DMS53 treated with DMSO at 0.1 percent for 48 hours (cell line): Measurements from ENCODE around the gene CERS6.

ENCODE experiments used
- DNase-seq: peaks from one replicate; lab custom pipeline; 2025; ENCODE audit not compliant: unreplicated experiment; lab: John Stamatoyannopoulos, UW

CERS6 gene

GRCh38 chr2:168722592-168722991 lies 266.5 kb downstream of the CERS6 start:
- no peak for DNase-seq

GRCh38 chr2:168723275-168723899 lies 267.3 kb downstream of the CERS6 start:
- DNase-seq, result no peak

GRCh38 chr2:168726375-168726774 lies 270.3 kb downstream of the CERS6 start:
- DNase-seq, result no peak

GRCh38 chr2:168727904-168728470 lies 271.9 kb downstream of the CERS6 start:
- no peak for DNase-seq

- no peak for DNase-seq
Measured at GRCh38 chr2:168729455-168729854, 273.4 kb downstream of the CERS6 start.

- no peak for DNase-seq
Measured at GRCh38 chr2:168730344-168730743, 274.3 kb downstream of the CERS6 start.

- DNase-seq, result no peak
Measured at GRCh38 chr2:168731002-168731401, 274.9 kb downstream of the CERS6 start.

GRCh38 chr2:168731616-168732015 lies 275.5 kb downstream of the CERS6 start:
- DNase-seq, result no peak

GRCh38 chr2:168732100-168732499 lies 276.0 kb downstream of the CERS6 start:
- DNase-seq, result no peak

GRCh38 chr2:168732506-168732905 lies 276.4 kb downstream of the CERS6 start:
- no peak for DNase-seq

- DNase-seq, result no peak
Measured at GRCh38 chr2:168734199-168734760, 278.2 kb downstream of the CERS6 start.

- DNase-seq, result no peak
Measured at GRCh38 chr2:168736649-168737445, 280.8 kb downstream of the CERS6 start.

GRCh38 chr2:168738062-168738461 lies 282.0 kb downstream of the CERS6 start:
- no peak for DNase-seq

GRCh38 chr2:168740360-168740759 lies 284.3 kb downstream of the CERS6 start:
- DNase-seq, result no peak

GRCh38 chr2:168740788-168741187 lies 284.7 kb downstream of the CERS6 start:
- no peak for DNase-seq

- DNase-seq, result no peak
Measured at GRCh38 chr2:168742258-168742932, 286.3 kb downstream of the CERS6 start.

GRCh38 chr2:168744844-168745243 lies 288.8 kb downstream of the CERS6 start:
- DNase-seq, result no peak

- no peak for DNase-seq
Measured at GRCh38 chr2:168748461-168748860, 292.4 kb downstream of the CERS6 start.

GRCh38 chr2:168749297-168749696 lies 293.2 kb downstream of the CERS6 start:
- no peak for DNase-seq

GRCh38 chr2:168751104-168751740 lies 295.1 kb downstream of the CERS6 start:
- peak; percentile 32 for DNase-seq

GRCh38 chr2:168752361-168752760 lies 296.3 kb downstream of the CERS6 start:
- no peak for DNase-seq
